Activated T-cell treated with anti-CD3 and anti-CD28 coated beads, Interleukin-2, amount 50 U/mL, for 48 hours (primary cell): Measurements from ENCODE around the gene POPDC3.
"Not testable (repeated sequence)": the region's sequence is repeated elsewhere in the genome, so short reads cannot be mapped to it uniquely, and the experiment has no call there.

Experiments used
- DNase-seq, 2 experiments: peaks; one replicate each; pipeline ENCODE4 v3.0.0-alpha.2; 2020

The POPDC3 gene

DNA sequence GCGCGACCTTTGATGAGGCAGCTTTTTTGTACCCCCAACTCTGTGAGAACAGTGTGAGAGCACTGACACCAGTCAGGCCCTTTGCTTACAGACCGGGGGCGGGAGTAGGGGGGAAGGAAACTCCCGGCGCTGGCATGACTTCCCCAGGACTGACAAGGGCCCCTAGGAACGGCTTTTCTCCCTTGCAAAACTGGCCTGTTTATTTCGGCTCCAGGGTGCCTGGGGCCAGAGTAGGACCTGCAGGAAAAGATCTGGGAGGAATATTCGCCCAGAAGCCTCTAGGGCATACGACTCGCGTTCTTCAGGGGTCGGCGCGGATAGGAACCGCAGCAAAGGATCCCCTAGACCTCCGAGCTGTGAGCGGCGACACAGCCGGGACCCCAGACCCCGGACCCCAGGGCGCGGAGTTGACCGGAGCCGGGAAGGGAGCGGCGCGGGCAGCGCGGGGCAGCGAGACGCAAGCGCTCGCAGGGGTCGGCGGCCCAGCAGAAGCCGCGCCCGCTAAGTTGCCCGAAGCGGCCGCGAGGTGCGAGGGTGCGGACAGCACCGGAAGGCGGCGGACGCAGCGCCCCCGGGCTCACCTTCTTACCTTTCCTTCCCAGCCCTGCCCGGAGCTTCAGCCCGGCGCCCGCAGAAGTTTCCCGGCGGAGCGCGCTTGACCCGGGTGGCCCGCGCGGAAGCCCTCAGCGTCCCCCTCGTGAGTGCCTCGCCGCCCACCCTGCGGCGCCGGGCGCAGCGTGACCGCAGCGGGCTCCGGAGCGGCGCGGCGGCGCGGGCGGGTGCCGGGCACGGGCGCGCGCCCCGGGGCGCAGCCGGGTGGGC is at the start of gene POPDC3:
Gene POPDC3 (minus strand): TSS at position 771 of the 822 bp plus-strand sequence. CDS start 18,105 bp downstream, outside the sequence.
- DNase-seq, result peak; percentile 22 to 24

DNA sequence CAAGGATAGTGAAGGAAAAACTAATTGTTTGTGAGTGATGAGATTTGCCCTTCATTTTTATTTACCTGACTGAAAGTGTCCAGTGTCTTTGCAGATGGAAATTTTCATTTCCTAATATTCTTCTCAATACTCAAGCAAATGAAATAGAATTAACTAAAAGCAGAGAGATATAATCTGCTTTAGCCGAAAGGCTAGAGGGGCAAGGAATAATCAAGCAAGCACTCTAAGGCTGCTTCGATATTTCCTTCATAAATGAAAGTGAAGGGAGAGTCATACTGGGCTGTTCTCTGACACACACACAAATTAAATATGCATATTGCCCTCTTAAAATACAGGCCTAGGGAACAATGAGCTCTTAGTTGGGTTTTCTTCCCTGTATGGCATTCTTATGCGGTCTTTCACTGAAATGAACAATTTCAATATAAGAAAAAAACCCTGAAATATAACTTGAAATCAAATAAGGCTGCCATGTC is 47.5 kb upstream of the POPDC3 start:
- no peak for DNase-seq

DNA sequence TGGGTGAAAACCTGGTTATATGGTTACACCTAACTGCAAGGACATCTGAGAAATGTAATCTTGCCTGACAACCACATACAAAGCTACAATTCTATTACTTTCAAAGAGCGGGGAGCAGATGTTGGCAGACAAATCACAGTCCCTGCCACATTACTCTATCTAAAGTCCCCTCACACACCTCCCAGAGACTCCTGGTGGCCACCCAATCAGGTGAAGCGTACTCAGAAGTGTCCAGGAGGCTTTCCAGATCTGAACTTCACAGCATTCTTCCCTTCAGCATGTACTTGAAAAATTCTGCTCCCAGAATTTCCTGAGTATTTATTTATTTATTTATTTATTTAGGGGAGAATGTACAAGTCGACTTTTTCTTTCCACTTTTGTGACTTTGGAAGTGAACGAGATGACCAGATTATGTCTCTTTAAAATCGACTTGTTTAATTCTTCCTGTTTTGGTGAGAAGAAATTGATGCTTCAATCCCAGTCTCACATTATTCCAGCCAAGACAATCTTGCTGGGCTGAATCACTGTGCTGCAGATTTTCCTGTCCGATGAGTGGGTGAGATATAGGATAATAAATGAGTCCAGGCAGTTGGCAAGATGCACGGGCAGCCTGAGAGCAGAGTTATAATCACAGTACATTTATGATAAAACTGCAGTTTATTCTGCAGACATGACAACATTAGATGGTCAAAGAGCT is 46.9 kb upstream of the POPDC3 start:
- DNase-seq, result no peak

GRCh38 chr6:105223242-105223641 is 43.4 kb upstream of the POPDC3 start:
- DNase-seq, result no peak

DNA sequence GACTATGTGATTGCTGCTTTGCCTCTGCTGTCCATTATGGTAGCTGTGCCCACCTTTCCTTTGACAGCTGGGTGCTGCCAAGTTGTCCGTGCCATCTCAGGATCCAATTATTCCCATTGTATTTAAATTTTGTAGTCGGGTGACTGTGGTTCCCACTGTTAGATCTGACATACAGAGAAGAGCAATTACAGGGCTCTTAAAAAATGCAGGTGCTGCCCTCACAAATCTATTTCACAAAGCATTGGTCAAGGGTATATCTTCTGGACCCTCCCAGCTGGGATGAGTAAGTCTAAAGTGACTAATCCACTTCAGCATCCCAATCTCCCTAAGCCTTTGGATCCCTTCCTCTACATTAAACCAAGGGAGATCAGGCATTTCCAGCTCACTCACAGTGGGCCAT is 41.4 kb upstream of the POPDC3 start:
- not testable (repeated sequence) for DNase-seq

- no peak for DNase-seq
Observed at GRCh38 chr6:105220186-105220585, 40.4 kb upstream of the POPDC3 start.

DNA sequence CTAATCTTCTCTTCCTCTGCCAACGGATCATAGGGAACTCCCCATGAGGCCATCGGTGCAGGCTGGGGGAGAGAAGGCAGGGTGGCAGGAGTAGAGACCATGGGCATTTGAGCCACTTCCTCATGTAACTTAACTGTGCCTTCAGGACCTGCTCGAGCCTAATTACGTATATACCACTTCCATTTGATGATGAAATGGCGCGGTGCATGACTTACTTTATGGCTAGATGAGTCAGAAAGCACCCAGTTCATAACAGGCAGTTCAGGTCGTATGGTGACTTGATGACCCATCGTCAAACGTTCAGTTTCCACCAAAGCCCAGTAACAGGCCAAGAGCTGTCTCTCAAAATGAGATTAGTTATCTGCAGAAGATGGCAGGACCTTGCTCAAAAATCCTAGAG is 39.4 kb upstream of the POPDC3 start:
- not testable (repeated sequence) for DNase-seq

GRCh38 chr6:105215506-105215905 is 35.7 kb upstream of the POPDC3 start:
- DNase-seq, result no peak

DNA sequence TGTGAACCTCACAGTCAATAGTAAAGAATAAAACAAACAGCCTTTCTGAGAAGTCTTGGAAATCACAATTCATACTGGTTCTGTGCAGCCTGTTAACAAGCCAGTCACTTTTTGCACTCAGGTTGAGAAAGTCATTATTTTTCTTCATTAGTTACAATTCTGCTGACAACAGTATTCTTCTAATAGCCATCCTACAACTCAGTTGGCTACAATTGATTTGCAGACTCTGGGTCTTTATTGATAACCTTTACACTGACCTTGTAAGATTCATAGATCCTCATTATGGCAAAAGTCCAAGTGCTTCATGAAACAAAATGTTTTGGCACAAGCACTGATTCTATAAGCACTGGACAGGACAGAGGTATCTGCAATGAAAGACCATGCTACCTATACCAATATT is 34.9 kb upstream of the POPDC3 start:
- DNase-seq, result no peak

GRCh38 chr6:105213272-105213671 is 33.5 kb upstream of the POPDC3 start:
- no peak for DNase-seq

DNA sequence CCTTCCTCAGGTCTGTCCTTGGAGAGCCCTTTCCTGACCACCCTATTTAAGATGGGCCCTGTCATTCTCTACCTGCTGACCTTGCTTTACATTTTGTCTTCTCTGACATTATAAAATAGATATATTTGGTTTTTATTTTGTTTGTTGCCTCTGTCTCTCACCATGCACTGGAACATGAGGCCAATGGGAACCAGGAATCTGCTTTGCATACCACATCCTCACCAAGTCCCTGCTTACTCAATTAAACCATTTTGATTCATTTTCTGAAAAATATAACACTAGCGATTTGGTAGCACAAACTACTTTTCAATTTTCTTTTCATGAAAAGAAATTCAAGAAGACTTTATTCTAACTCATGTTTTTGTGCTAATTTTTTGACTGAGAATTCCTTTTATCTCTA is 32.8 kb upstream of the POPDC3 start:
- no peak for DNase-seq

DNA sequence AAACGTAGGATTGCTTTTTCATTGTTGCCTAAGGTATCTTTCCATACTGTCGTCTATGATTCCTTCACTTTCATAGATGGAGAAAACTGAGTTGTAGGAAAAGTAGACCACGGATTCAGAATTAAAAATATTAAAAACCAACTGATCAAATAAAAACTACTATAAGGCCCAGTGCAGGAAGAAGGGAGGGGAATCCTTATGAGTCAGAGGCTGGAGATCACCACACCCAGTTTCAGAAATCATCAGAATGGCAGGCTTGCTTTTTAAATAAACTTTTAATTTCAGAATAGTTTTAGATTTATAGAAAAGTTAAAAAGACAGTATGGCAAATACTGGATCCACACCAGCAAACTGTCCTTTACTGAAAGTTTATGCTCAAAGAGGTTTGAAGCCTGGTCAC is 32.0 kb upstream of the POPDC3 start:
- DNase-seq, result no peak

DNA sequence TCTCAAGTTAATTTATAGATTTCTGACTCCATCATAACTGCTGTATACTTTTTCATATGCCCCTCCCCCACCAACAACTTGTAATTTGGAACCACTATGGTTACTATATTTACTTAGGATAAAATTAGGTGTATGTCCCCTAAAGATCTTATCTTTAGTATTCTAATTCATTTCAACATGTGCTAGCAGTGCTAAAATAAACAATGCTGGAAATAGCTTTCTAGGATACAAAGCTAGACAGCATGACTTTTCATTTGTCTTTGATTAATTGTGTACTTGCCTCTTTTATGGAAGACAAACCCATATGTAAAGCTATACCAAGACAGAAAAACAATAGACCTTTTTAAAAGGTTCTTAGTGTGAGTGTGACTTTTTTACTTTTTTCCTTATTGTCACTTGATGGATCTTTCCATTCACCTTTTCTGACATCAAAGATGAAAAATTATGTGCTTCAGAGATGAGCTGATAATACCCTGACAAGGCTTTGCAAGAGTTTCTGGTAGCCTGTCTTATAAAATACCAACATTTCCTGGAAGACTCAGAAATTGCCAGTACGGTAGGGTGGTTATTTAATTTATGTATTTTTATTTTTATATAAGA is 31.2 kb upstream of the POPDC3 start:
- DNase-seq, result no peak

DNA sequence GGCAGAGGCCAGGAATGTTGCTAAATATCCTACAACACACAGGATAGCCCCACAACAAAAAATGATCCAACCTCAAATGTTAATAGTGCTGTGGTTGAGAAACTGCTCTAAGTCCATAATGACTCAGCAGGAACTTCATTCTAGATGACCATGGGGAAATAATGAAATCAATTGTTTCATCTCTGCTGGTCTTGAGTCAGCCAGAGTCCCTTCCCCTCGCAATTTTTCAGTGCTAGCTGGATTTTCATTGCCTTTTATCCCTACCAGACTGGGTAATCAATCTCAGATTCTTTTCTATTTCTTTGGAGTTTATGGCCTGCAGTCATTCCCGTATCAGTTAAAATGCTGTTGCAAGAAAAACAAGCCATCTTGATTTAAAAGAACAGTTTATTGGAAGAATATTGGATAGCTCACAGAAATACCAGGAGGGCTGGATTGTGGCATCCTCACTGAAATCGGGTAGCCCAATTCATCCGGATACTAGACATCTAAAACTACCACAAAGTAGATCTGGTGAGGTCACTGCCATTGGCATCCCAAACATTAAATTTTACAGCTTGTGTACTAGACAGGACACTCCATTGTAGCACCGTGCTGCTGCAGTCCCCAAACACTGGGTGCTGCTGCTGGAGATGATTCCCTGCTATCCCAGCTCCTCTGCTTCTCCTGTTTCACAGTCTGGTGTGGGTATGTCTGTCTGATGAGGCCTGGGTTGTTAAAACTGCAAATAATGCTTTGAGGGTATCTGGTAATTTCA is 30.3 kb upstream of the POPDC3 start:
- no peak for DNase-seq

DNA sequence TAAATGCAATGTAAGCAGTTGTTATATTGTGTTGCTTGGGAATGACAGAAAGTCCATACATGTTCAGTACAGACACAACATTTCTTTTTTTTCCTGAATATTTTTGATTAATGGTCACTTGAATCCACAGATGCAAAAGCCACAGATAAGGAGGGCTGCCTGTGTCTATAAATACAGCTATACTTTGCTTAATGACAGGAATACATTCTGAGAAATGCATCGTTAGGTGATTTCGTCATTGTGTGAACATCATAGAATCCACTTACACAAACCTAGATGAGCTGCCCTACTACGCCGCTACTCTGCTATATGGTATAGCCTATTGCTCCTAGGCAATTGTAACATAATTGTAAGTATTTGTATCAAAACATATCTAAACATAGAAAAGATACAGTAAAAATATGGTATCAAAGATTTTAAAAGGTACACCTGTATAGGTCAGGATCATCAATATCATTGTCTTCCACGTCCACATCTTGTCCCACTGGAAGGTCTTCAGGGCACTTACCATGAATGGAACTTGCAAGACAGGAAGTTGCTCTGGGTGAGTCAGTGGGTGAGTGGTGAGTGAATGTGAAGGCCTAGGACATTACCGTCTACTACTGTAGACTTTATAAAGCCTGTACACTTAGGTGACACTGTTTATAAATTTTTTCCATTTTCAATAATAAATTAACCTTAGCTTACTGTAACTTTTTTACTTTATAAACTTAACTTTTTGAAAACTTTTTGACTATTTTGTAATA is 27.9 kb upstream of the POPDC3 start:
- DNase-seq, result no peak

DNA sequence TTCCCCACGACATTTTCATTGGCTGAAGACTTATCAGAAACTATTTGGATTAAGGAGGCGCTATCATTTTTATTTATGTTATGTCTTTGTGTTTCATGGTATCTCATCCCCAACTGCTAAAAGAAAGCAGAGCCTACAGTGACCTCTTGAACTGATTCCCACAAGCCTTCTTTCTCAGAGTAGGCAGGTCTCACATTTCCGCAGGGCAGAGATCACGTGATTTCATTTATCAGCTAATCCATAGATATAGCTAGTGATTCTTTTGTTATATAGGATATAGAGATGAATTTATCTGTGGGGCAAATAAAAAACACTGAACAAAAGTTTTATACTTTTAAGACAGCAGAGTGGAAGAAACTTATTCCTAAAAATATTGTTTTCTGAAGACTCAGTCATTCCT is 25.0 kb upstream of the POPDC3 start:
- DNase-seq, result no peak

GRCh38 chr6:105204331-105204730 is 24.5 kb upstream of the POPDC3 start:
- no peak for DNase-seq

GRCh38 chr6:105202486-105202885 is 22.7 kb upstream of the POPDC3 start:
- no peak for DNase-seq

DNA sequence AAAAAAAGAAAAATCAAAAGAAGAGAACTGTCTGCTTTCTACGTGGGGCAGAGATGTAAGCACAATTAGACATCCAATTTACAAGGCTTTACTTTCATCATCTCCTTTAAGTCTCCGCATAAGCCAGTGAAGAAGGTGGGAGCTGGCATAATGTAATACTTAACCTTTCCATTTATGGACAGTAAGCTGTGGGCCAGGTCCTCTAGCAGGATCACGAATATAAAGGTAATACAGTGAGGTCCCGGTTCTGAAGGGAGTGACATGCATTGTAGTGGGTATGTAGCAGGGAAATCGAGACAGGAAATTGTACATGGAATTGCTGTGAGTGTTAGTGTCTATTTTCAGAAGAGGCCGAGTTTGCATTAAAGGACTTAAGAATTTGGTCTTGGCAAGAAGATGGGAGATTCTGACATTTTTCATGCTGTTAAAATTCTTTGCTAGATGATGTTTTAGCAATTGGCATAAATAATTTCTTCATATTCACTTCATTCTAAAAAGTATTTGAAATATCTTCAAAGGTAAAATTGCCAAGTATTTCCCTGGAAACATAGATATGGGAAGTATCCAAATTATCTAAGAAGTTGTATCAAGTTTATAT is 20.4 kb upstream of the POPDC3 start:
- DNase-seq, result no peak

DNA sequence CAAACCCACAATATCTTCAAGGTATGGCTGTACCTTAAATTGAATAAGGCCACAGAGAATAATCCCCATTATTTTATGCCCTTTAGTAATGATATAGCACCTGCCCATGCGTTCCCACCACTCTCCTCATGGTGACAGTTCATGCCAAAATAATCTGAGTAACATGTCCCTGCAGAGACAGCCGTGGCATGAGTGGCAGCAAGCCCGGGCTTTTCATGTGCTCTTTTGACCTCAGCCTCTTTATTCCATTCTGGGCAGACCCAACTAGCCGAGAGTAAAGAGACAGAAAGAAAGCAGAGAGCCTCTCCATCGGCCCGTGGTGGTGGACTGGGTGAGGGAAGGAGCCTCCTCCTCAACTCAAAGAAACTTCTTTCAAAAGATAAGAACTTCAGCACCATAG is 19.9 kb upstream of the POPDC3 start:
- no peak for DNase-seq

DNA sequence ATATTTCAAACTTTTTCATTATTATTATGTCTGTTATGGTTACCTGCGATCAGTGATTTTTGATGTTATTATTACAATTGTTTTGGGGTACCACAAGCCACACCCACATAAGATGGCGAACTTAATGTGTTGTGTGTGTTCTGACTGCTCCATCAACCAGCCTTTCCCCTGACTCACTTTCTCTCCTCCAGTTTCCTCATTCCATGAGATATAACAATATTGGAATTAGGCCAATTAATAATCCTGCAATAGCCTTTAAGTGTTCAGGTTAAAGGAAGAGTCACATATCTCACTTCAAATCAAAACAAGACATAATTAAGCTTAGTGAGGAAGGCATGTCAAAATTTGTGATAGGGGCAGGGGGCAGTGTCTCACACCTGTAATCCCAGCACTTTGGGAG is 16.3 kb upstream of the POPDC3 start:
- DNase-seq, result no peak

DNA sequence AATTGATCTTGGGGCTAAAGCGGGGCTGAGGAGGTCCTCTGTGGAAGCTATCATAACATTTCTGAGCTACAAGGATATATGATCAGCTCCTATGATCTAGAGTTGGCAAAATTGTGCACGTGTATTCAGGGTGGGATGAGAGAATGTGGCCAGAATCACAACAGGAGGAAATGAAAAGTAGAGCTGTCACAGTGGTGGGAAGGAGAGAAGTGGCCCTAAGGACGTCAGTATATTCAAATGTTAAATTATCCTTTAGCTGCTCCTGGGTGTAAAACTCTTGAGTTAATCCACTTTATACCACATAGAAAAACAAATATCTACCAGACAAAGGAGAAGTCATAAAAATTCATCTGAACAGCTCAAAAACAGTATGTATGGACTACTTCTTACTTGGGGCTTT is 14.8 kb upstream of the POPDC3 start:
- DNase-seq, result no peak
